GM18858 (cell line): ENCODE data around the gene CAMTA1.

Experiments used
- ATAC-seq: cut with Tn5 transposase; IDR thresholded peaks from one replicate; pipeline ENCODE4 v1.9.1; 2021; ENCODE audit not compliant: unreplicated experiment

Gene CAMTA1

GRCh38 chr1:7266561-7266960 is 481.3 kb downstream of the CAMTA1 start:
- ATAC-seq: no peak

GRCh38 chr1:7267493-7267892 is 482.2 kb downstream of the CAMTA1 start:
- no peak for ATAC-seq

- no peak for ATAC-seq
These were observed 483.7 kb downstream of the CAMTA1 start for GRCh38 chr1:7268983-7269382.

DNA sequence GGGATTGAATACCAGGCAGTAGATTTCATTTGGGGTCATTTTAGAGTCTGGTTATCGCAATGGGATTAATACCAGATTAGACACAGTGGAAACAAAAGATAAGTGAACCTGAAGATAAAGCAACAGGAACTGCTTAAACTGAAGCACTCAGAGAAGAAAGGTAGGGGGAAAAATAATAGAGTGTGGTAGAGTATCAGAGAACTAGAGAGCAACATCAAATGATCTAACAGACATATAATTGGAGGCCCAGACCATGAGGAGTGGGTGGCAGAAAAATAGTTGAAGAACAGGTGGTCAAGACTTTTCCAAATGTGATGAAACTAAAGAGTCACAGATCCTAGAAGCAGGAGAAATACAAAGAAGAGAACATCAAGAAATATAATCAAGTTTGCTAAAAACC is 484.3 kb downstream of the CAMTA1 start:
- no peak for ATAC-seq

- ATAC-seq: no peak
These were observed 489.0 kb downstream of the CAMTA1 start for GRCh38 chr1:7274256-7274655.

DNA sequence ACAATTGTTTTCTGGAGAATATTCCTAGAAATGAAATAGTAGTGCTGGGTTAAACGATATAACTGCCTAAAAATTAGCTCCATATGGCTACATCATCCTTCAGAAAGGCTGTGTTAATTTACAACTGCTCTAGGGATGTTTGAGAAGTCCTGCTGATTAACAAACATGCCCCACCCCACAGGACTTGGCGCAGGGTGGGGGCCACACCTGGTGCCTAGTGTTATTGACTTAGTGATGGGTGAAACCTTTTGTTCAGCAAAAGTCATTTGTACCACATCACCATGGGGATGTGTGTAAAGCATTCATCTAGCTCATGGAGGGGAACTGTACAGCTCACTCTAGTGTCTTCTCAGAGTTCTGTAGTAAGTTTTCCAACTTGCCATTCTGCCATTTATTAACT is 492.8 kb downstream of the CAMTA1 start:
- ATAC-seq: no peak

DNA sequence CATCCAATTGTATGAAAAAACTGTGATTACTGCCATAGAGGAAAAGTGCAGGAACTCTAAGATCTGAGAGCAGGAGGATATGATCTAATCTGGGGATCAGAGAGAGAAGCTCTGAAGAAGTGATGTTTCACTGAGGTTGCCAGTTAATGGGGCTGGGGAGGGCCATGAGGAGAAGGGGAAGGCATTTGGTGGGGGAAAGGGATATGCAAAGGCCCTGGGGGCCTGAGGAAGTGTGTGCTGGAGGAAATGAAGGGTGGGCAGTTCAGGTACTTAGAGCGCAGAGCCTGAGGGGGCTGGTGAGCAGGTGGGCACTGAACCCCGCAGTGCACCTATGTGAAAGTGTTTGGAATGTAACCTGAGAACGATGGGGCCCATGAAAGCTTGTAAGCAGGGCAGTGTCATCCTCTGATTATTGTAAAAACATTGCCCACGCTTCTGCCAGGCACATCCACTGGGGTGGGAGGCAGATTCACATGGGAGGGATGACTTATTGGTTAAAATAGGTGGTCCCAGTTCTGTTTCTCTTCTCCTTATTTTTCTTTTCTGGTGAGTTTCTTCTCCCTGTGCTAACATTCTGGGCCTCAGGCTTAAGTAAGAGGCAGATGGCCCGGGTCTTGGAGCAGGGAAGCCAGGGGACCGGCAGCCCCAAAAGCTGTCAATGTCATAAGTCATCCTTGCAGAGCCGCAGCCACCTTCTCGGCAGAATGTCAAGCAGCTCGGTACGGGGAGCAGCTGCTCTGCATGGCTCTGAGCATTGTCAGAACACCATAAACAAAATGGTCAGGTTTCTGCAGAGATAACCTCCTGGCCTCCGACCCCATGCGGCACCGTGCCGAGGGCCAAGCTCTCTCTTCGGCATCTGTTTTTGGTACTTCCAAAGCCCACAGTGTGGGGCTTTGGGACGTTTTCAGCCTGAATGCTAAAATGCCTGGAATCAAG is 493.8 kb downstream of the CAMTA1 start:
- no peak for ATAC-seq

DNA sequence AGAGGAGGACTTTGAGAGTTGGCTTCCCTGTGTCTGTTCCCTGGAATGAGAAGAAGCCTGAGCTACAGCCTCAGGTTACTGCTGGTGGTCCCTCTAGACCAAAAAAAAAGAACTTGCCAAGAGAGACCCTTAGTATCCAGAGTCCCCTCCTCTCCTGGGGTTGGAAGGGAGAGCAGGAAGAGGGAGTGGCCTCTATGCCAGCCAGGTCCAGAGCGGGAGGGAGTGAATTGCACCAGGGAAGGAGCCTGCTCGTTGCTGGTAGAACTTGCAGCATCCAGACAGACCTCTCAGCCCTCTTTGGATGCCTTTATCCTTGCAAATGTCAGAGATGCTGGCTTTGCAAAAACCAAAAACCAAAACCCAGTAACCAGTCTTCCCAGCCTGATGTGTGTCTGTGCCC is 494.5 kb downstream of the CAMTA1 start:
- no peak for ATAC-seq

DNA sequence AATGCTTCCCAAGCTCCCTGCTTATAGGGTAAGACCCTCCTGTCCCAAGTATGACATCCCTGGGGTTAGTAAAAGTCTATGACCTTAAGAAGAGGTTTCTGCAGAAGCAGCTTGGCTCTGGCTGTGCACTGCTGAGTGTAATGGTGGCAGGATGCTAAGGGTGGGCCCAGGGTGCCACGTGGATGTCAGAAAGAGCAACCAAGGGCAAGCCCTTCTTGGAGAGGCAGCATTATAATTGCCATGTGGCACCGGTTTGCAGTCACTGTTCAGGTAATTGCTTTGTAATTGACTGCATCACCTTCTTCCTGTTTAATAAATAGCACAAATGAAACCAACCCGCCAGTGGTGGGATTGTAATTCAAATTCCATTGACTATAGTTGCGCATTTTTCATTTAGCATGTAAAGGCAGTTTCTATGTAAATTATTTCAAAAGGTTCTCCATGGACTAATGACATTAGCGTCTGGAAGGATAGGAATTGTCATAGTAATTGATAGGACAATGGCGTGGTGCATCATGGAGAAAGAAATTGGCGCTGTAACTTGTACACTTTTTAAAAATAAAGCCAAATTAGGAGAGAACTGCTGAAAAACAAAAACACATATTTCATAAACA is 495.2 kb downstream of the CAMTA1 start:
- ATAC-seq: no peak

- ATAC-seq: no peak
These were observed 496.6 kb downstream of the CAMTA1 start for GRCh38 chr1:7281821-7282220.

- ATAC-seq: no peak
These were observed 499.7 kb downstream of the CAMTA1 start for GRCh38 chr1:7284839-7285435.

- no peak for ATAC-seq
These were observed 500.7 kb downstream of the CAMTA1 start for GRCh38 chr1:7285856-7286454.

DNA sequence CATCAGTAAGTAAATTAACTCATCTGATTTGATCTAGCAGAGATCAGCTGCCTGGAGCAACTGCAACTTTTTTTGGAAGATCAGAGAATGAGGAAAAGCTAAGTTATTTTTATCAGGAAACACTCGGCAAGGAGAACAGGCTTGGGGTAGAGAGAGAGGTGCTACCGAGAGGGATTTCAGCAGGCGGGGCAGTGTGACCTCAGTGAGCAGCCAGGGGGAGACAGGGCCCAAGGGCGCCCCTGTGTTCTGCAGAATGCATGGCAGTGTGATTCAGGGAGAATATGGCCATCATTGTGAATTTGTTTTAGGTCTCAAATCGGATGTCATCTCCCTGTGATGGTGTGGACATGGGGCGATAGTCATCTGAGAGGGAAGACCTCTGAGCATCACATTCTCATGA is 501.8 kb downstream of the CAMTA1 start:
- ATAC-seq: no peak

GRCh38 chr1:7288992-7289391 is 503.7 kb downstream of the CAMTA1 start:
- ATAC-seq: no peak

- no peak for ATAC-seq
These were observed 504.4 kb downstream of the CAMTA1 start for GRCh38 chr1:7289694-7290093.

DNA sequence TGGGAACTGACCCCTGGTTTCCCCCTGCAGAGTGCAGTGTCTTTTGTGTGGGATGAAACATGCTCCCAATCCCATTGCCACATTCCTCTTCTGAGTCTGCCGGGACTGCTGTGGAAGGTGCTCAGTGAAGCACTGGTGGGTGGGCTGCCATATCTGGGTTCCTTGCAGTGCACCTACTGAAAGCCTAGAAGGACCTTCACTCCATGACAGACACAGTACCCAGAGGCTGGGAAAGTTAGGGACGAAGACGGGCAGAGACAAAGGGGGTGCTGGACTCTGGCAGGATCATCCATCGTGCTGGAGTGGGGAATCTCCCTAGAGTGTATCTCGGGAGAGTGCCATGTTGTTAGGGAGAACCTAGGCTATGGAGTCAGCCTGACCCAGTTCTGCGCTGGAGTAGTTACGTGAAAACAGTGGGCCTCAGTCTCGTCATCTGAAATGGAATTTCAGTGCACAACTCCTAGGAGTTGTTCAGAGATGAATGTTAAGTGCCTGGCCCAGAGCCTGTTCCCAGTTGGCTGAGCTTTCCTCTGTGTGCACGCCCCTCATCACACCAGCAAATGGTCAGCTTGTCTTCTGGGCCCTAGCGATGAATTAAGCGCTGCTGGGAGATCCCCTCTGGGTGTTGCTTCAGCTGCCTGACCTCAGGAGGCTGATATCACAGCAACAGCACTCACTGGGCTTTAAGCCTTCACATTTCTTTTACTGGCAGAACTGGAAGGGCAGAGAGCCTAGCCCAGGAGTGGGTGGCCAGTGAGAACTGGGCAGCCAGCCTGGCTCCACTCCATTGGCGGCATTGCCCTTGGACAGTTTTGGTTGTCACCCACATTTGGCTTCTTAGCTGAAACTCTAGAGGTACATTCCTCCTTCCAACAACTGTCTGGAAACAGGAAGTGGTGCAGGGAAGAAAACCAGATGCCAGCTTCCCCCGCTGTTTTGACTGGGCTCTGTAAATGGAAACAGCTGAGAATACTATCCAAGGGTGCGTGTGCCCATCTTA is 506.0 kb downstream of the CAMTA1 start:
- no peak for ATAC-seq

DNA sequence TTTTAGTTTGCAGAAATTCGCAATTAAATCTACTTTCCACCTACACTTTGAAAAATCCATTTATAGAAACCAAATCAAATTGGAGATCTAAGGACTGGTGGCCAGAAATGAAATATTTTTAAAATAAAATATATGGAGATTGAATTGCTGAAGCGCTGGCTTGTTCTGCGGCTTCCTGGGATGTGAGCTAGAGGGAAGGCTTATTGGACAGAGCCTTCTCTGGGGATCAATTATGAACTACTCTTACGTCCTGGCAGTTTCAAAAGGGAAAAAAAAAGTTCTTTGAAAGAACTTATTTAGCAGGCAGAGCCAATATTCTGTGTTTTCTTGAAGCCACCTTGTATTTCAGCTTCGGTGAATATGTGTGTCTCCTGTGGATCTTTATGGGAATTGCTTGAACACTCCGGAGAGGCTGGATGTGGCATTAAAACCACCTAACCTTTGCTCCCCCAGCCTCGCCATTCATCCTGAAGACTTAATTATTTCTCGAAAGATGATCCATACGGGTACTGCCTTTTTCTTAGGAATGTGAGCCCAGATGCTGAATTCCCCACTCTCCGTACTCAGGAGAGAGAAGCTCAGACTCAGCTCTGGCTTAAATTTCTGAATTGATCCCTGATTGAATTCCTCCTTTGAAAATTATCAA is 506.9 kb downstream of the CAMTA1 start:
- ATAC-seq: no peak

- ATAC-seq: no peak
These were observed 507.6 kb downstream of the CAMTA1 start for GRCh38 chr1:7292714-7293419.
